A204.1 (cell line): ENCODE measurements around the gene ARL6IP1.

Experiments
- FAIRE-seq: peaks from 2 replicates; lab custom pipeline; 2012; peaks lifted over from hg19 to GRCh38; lab: Jason Lieb, UNC

Gene ARL6IP1

DNA sequence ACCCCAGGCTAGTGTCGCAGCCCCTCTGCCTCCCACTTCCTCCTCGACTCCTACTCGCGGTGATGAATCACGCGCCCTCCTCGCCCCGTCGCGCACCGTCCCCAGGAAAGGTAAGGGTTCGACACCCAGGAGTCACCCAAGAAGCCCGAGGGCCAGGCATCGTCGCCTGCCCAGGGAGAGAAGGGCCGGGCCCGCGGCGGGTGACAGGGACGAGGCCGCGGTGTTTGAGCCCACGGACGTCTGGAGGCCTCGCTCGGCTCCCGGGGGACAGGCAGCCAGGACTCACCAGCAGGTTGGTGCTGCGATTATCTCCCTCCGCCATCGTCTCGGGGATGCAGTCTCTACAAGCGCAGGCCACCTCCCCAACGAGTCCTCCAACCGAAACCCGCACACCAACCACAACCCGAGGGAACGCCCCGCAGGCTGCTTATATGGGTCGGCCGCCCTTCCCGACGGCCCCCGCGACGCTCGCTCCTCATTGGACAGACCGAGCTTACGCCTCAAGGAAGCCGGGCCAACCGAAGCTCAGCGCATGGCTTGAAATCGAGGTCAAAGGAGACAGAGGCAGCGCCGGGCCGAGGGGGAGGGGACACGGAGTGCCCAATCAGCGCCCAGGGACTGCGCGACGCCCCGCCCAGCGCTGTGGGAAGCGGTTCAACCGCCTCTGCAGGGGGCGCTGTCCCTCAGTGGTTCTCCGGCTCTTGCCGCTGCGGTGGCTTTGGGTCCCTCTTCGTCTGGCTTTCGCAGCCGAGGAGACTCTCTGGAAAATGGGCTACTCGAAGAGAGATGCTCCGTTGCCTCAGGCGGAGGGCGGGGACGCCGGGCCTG, at the start of gene ARL6IP1:
TSS of gene ARL6IP1 (minus strand) at position 405 of the 828 bp plus-strand sequence. CDS start at position 322, 83 bp downstream.
- FAIRE-seq, result peak; percentile 99

GRCh38 chr16:18846416-18846815, 45.1 kb upstream of the ARL6IP1 start:
- no peak for FAIRE-seq

DNA sequence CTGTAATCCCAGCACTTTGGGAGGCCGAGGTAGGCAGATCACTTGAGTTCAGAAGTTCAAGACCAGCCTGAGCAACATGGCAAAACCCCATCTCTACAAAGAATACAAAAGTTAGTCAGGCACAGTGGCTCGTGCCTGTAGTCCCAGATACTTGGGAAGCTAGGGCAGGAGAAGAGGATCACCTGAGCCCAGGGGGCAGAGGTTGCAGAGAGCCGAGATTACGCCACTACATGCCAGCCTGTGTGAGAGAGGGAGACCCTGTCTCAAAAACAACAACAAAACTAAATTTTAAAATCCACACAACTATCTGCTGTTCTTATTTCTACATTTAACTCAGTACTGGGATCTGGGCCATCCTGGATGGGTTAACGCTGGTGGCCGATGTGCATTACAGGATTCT, 41.2 kb upstream of the ARL6IP1 start:
- FAIRE-seq, result no peak

DNA sequence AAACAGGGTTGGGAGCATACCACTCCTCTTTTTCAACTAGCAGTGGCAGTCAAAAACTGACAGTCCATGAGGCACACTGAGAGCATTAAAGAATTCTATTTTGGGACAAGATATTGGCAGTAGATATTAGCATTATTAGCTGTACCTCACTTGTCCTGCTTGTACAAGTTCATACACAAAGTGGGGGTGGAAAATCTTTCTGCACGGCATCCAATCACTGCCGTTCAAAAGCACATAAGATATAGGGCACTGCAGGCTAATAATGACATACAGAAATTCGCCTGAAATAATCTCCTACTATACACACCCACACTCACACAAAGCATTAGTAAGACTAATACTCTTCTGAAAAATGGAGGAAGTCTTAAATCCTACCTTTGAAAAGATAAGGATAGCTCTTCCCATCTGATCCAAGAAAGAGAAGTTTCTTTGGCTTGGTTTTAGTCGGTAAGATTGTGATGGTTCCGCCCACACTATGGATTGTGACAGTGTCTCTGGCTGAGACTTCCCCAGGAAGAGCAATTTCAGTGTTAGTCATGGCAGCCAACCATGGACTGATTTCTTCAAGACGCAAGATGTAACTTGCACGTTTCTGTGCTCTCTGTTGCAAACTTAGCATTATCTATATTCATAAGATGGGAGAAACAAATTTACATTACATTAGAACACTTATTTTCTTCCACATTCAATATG, 40.6 kb upstream of the ARL6IP1 start:
- no peak for FAIRE-seq

DNA sequence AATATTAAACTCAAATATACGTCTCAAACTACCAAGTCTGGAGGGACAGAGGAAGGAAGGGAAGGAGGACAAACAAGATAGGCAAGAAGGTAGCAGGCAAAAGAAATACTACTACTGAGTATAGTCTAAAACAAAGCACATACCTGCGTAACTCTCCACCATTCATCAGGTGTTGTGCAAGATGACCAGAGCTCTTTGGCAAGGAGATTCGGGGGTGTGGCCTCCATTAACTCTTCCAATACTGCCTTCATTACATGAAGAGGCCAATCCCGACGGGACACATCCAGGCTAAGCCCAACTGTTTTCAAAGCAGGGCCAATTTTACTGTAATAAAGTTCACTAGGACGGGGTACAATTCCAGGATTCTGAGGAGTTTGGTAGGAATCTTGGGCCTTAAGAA, 38.2 kb upstream of the ARL6IP1 start:
- FAIRE-seq, result no peak

DNA sequence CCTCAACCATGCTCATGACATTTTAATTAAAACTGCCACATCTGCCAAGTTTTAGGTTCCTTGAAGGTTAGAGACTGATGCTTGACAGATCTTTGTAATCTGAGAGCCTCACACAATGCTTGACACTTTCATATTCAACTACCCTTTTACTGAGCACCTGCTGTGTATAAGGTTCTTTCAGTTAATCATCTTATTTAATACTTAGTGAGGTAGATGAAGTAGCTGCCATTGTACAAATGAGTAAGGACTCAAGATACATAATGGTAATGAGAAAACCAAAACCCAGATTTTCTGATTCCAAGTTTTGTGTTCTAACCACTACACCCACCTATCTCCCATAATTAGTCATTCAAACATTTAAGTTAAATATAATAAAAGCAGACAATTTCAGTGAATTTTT, 35.4 kb upstream of the ARL6IP1 start:
- FAIRE-seq, result no peak

DNA sequence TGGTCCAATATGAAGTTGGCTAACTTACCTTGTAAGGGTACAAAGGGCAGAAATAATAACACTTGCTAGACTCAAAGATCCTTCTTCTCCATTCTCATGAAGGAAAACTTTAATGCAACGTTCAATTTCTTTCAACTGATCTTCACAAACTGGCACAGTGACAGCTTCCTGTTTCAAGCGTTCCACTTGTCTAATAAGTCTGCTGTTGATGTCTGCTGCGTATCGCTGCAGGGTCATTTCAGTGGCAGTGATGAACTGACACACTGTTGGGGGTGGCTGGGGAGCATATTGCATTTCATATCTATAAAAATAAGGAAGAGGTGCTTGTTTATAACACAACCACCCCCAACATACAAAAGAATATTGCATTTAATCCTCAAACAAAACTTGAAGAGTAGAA, 33.5 kb upstream of the ARL6IP1 start:
- FAIRE-seq, result no peak

- no peak for FAIRE-seq
Observed at GRCh38 chr16:18833707-18834505, 32.6 kb upstream of the ARL6IP1 start.

DNA sequence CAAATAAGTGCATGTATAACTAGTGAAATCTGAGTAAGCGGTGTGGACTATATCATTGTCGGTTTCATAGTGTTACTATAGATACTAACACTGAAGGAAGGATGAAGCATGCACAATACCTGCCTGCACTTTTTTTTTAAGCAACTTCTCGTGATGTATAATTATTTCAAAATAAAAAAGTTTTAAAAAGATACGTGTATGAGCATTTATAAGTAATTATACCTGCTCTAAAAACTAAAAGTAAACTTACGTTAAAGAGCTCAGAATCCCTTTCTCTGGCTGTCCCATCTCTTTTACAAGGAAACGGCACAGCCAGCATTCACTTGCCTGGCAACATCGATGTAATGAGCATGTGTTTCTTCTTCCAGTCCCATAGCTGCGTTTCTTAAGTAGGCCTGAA, 31.3 kb upstream of the ARL6IP1 start:
- no peak for FAIRE-seq

DNA sequence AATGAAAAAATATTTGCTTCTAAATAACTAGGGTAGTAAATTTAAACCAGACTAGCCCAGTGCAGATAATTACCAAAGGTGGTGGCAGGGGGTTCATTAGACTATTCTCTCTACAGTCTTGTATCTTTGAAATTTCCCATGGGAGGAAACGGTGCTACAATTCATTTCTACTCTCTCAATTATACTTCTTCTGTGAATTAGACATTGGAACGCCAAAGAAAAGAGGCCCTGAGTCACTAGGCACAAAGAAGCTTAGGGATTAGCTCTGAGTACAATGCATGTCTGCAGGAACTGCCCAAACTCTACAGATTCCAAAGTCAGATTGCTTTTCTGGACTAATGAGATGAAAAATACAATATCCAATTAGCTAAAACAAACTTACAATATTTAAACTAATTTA, 30.7 kb upstream of the ARL6IP1 start:
- no peak for FAIRE-seq

DNA sequence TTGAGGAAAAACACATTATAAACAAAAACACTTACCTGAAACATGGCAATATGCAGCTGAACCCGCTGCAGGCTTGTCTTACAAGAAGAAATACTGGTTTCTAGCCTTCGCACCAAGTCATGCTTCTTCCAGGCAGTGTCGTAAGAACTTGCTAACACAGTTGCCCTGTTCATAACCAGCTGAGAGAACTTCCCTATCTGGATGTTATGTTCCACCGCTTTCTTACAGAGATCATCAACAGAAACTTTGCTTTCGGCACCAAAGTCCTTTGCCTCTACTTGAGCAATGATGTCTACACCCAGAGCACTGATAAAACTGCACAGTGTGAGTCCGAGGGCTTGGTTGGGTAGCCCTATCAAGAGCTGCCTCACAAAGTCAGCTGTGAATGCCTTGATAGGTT, 27.9 kb upstream of the ARL6IP1 start:
- FAIRE-seq, result no peak

- FAIRE-seq, result no peak
Observed at GRCh38 chr16:18827890-18828289, 26.5 kb upstream of the ARL6IP1 start.

DNA sequence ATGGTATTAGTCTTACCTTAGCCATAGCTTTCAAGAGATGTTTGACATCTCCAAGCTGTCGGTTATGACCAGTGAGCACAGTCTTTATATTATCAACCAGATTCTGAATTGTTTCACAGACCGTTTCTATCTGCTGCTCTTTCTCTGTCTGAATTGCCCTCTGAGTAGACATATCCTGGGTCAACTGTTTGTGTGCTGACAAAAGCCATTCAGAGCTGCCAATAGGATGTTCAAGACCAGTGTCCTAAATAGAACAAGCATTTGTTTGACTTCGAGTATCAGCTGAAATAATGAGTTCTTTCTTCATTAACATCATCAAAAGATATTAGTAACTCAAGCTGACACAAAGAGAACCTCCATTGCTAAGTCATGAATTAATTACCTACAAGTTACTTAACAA, 14.9 kb upstream of the ARL6IP1 start:
- no peak for FAIRE-seq

DNA sequence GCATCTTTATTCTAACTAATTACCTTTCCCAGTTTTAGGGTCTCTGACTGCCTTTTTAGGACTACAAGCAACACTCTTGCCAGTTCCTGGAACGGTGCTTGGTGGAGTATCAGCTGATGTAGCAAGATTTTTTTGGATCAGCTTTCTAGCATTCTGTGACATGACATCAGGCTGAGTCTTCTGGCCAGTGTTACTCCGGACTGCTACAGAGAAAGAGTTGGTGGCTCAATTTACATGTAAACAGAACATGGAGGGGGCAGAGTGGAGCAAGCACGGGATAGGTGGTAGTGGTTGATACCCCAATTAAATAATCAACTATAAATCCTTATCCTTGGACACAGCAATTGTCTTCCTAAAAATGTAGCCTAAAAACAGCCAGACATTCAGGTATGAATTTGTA, 10.6 kb upstream of the ARL6IP1 start:
- FAIRE-seq, result no peak

DNA sequence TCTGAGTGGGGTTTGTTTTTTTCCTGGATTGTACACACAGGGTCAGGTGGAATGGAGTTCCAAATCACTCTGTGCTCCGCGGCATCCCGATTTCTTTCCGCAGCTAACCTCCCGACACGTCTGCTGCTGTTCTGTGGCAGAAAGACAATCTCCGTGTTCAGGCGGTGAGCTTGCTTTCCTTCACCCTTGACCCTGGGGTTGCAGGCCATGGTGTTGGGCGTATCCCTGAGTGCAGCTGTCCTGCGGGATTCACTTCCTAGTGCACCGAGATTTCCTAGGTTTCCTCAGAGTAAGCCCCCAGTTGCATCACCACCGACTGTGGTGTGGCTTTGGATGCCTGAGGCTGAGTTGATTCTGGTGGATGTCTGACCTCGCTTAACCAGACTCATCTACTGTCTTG, 7.8 kb upstream of the ARL6IP1 start:
- no peak for FAIRE-seq

- FAIRE-seq, result no peak
Observed at GRCh38 chr16:18805257-18805773, 4.0 kb upstream of the ARL6IP1 start.

- FAIRE-seq, result no peak
Observed at GRCh38 chr16:18804540-18804939, 3.2 kb upstream of the ARL6IP1 start.

- FAIRE-seq, result no peak
Observed at GRCh38 chr16:18803569-18804462, 2.5 kb upstream of the ARL6IP1 start.

DNA sequence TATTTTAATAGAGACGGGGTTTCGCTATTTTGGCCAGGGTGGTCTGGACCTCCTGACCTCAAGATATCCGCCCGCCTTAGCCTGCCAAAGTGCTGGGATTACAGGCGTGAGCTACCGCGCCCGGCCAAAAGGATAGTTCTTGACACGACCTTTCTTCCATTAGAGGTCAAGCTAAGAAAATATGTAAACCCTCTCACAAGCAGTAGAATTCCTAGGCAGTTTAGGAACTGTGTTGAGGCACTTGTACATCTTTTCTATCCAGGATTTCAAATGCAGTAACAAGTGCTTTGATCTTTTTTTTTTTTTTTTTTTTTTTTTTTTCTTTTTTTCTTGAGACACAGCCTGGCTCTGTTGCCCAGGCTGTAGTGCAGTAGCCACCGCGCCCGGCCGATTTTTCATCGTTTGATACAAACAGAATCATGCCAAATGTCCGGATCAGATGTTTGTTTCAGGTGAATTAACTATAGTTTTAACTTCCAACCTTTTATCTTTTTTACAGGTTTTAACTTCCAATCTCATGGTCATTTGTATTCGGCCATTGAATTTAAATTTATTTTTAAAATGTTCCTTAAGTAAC, 1.5 kb upstream of the ARL6IP1 start:
- FAIRE-seq, result no peak

- no peak for FAIRE-seq
Observed at GRCh38 chr16:18800775-18801144, 589 bp downstream of the ARL6IP1 start.

DNA sequence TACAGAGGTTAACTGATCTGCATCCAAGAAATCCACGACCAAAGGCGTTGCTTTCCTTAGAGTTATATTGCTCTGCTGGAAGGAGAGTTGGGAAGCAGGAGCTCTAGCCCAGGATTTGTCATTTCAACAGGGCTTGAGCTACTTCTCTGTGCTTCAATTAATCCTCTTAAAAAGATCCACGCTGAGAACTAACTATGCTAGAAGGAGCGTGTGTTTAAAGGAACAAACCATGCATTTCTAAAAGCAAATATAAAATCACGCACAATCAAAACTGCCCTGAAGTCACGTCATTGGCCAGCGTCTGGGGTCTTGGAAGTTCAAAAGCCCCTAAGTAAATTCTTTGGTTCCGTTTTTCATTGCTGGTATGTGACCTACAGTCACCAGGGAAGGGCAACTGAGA, 1.1 kb downstream of the ARL6IP1 start:
- no peak for FAIRE-seq
